SK-N-MC (cell line): ENCODE results near the gene GALNT7.

Experiments
- EZH2 ChIP-seq: fragments of 200-600 bp; sonication (generic); IDR thresholded peaks from one replicate; pipeline ENCODE4 v1.6.1; 2017; ENCODE audit warnings: antibody characterized with exemption
- POLR2AphosphoS5 ChIP-seq: IDR thresholded peaks from 2 replicates; pipeline ENCODE4 v1.6.1; 2012; ENCODE audit warnings: mild to moderate bottlenecking, low read depth, low read length, borderline replicate concordance

DNA sequence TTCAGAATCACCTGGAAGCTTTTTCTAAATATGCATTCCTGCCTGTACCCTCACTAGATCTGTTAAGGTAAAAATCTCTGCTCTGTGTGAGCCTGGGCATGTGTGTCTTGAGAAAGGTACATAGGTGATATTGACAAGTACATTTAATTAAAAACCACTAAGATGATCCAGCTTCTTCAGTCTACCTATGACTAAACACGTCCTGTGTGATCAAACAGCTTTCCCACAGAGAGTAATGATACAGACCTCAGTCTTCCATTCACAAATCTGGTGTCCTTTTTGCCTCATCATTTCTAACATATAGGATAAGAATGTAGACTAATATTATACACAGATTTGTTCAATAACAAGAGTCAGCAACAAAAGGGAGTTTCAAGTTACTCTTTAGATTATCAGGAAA, 42.6 kb downstream of the GALNT7 start:
- TF ChIP-seq EZH2 (no peak), POLR2AphosphoS5 (no peak)
